Liver (tissue), 3 donors: ENCODE results near the gene WWP2.

Source experiments
- EGR1 ChIP-seq, 2 donors: IDR thresholded peaks; 2 replicates each; pipeline ENCODE4 v1.6.1; 2016 to 2018; ENCODE audit warnings: antibody characterized with exemption in 2 of 2, low read depth in 2 of 2
- GABPA ChIP-seq, 2 donors: IDR thresholded peaks in 1 of 2; conservative IDR thresholded peaks in 1 of 2; 2 replicates each; pipeline ENCODE4 v1.6.1; 2016; ENCODE audit warnings: antibody characterized with exemption in 2 of 2, mild to moderate bottlenecking in 1 of 2, moderate library complexity in 1 of 2
- JUND ChIP-seq, 2 donors: IDR thresholded peaks; 2 replicates each; pipeline ENCODE4 v1.6.1; 2016; ENCODE audit warnings: antibody characterized with exemption in 2 of 2
- SP1 ChIP-seq: IDR thresholded peaks from 2 replicates; pipeline ENCODE4 v1.6.1; 2018; ENCODE audit warnings: antibody characterized with exemption, mild to moderate bottlenecking
- TAF1 ChIP-seq: conservative IDR thresholded peaks from 2 replicates; pipeline ENCODE4 v1.6.1; 2016; ENCODE audit warnings: antibody characterized with exemption, mild to moderate bottlenecking
- YY1 ChIP-seq: IDR thresholded peaks from 2 replicates; pipeline ENCODE4 v1.6.1; 2016; ENCODE audit warnings: antibody characterized with exemption, mild to moderate bottlenecking
- TF ChIP-seq, protein P1 (sequence below): fragments of 150-350 bp; IDR thresholded peaks from 2 replicates; pipeline ENCODE4 v1.5.1; 2017; ENCODE audit warnings: improper control_type of control experiment, low read depth, low read length; ENCODE audit not compliant: missing input control
- TF ChIP-seq, protein P2 (sequence below): IDR thresholded peaks from 2 replicates; pipeline ENCODE4 v1.6.1; 2016; ENCODE audit warnings: antibody characterized with exemption, mild to moderate bottlenecking
- TF ChIP-seq, protein P3 (sequence below): IDR thresholded peaks from 2 replicates; pipeline ENCODE4 v1.6.1; 2016; ENCODE audit warnings: antibody characterized with exemption
- TF ChIP-seq, protein P4 (sequence below): IDR thresholded peaks from 2 replicates; pipeline ENCODE4 v1.6.1; 2016; ENCODE audit warnings: antibody characterized with exemption
- TF ChIP-seq, protein P5 (sequence below): IDR thresholded peaks from 2 replicates; pipeline ENCODE4 v1.6.1; 2016; ENCODE audit warnings: antibody characterized with exemption
- donor health status: healthy.
- donor health status: healthy.

DNA sequence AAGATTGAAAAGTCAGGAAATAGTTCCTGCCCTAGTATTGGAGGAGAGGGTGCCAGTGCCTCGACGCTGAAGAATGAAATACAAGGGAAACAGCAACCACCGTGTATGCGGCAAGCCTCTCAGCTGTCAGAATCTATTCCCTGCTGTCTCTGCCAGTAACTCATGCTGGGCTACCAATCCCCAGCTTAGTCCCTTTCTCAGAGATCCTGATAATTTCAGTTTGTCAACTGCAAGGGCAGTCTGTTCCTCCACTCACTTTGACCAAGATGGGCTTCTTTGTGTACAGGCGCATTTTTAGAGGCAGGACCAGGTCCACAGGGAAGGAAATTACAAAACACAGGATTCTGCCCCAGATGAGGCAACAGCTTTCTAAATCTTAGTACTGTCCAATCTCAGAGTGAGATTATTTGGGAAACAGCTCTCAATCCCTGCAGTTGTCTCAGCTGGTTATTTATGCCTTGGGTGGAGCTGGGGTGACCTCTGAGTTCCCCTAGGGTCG lies 37.1 kb upstream of the WWP2 start:
- TF ChIP-seq, protein P1, sequence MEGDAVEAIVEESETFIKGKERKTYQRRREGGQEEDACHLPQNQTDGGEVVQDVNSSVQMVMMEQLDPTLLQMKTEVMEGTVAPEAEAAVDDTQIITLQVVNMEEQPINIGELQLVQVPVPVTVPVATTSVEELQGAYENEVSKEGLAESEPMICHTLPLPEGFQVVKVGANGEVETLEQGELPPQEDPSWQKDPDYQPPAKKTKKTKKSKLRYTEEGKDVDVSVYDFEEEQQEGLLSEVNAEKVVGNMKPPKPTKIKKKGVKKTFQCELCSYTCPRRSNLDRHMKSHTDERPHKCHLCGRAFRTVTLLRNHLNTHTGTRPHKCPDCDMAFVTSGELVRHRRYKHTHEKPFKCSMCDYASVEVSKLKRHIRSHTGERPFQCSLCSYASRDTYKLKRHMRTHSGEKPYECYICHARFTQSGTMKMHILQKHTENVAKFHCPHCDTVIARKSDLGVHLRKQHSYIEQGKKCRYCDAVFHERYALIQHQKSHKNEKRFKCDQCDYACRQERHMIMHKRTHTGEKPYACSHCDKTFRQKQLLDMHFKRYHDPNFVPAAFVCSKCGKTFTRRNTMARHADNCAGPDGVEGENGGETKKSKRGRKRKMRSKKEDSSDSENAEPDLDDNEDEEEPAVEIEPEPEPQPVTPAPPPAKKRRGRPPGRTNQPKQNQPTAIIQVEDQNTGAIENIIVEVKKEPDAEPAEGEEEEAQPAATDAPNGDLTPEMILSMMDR, result no peak
- TF ChIP-seq, protein P2, sequence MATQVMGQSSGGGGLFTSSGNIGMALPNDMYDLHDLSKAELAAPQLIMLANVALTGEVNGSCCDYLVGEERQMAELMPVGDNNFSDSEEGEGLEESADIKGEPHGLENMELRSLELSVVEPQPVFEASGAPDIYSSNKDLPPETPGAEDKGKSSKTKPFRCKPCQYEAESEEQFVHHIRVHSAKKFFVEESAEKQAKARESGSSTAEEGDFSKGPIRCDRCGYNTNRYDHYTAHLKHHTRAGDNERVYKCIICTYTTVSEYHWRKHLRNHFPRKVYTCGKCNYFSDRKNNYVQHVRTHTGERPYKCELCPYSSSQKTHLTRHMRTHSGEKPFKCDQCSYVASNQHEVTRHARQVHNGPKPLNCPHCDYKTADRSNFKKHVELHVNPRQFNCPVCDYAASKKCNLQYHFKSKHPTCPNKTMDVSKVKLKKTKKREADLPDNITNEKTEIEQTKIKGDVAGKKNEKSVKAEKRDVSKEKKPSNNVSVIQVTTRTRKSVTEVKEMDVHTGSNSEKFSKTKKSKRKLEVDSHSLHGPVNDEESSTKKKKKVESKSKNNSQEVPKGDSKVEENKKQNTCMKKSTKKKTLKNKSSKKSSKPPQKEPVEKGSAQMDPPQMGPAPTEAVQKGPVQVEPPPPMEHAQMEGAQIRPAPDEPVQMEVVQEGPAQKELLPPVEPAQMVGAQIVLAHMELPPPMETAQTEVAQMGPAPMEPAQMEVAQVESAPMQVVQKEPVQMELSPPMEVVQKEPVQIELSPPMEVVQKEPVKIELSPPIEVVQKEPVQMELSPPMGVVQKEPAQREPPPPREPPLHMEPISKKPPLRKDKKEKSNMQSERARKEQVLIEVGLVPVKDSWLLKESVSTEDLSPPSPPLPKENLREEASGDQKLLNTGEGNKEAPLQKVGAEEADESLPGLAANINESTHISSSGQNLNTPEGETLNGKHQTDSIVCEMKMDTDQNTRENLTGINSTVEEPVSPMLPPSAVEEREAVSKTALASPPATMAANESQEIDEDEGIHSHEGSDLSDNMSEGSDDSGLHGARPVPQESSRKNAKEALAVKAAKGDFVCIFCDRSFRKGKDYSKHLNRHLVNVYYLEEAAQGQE, result no peak
- TF ChIP-seq, protein P3, sequence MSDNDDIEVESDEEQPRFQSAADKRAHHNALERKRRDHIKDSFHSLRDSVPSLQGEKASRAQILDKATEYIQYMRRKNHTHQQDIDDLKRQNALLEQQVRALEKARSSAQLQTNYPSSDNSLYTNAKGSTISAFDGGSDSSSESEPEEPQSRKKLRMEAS, result no peak
- TF ChIP-seq, protein P4, sequence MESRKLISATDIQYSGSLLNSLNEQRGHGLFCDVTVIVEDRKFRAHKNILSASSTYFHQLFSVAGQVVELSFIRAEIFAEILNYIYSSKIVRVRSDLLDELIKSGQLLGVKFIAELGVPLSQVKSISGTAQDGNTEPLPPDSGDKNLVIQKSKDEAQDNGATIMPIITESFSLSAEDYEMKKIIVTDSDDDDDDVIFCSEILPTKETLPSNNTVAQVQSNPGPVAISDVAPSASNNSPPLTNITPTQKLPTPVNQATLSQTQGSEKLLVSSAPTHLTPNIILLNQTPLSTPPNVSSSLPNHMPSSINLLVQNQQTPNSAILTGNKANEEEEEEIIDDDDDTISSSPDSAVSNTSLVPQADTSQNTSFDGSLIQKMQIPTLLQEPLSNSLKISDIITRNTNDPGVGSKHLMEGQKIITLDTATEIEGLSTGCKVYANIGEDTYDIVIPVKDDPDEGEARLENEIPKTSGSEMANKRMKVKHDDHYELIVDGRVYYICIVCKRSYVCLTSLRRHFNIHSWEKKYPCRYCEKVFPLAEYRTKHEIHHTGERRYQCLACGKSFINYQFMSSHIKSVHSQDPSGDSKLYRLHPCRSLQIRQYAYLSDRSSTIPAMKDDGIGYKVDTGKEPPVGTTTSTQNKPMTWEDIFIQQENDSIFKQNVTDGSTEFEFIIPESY, result no peak
- TF ChIP-seq YY1 (no peak), EGR1 (IDR thresholded peaks at IDR 0.05; ENCODE audit: low read depth in 2 of 2) (no peak), TAF1 (no peak), JUND (IDR thresholded peaks at IDR 0.05) (no peak), SP1 (no peak), GABPA (IDR thresholded peaks at IDR 0.05 in 1 of 2, conservative IDR thresholded peaks at IDR 0.05 in 1 of 2) (no peak)
- TF ChIP-seq, protein P5, sequence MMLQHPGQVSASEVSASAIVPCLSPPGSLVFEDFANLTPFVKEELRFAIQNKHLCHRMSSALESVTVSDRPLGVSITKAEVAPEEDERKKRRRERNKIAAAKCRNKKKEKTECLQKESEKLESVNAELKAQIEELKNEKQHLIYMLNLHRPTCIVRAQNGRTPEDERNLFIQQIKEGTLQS, result no peak
